G401 (cell line): Measurements from ENCODE around the gene SCFD2. TPM values are rescaled to one million over a fixed set of nuclear protein-coding genes. Genes with fewer than 3 reads are reported as not detected.
A peak's percentile ranks its signal among the peaks of the same experiment; 100 is the strongest.
"Not testable (repeated sequence)": the region's sequence is repeated elsewhere in the genome, so short reads cannot be mapped to it uniquely, and the experiment has no call there.

ENCODE experiments used
- DNase-seq: peaks from one replicate; pipeline ENCODE4 v3.0.0-alpha.2; 2015; ENCODE audit warnings: low spot score
- in situ Hi-C: cut with HindIII; loops from 2 replicates; pipeline ENCODE4 v1.10.0; 2016; ENCODE audit warnings: low sequenced_read_pairs, mixed read lengths
- total RNA-seq: library from RNA; depleted of rRNA; stranded (reverse); fragments of >200 nt; shearing (Covaris generic); gene quantifications from 2 replicates; pipeline ENCODE4 v1.2.3, GENCODE V29; 2014

SCFD2 gene
- total RNA-seq, 1 experiment from 2014 or later, result 16.9 TPM

DNA sequence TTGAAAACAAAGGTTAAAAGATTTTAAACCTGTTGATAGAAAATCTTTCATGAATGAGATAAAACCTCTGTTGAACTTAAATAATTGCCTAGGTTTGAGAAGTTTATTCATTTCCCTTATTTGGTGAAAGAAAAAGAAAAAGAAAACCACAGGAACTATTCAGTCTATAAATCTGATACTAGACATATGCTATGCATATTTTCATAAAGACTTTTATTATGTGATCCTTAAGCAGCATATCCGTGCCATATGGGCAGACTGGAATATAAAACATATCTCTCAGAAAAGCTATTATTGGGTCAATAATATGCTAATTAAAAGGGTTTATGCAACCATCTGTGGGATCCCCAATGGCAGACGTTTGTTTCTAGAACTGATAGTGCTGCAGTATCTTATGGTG lies 325.0 kb downstream of the SCFD2 start:
- DNase-seq, result no peak
- in situ Hi-C loops, result no loop called here

DNA sequence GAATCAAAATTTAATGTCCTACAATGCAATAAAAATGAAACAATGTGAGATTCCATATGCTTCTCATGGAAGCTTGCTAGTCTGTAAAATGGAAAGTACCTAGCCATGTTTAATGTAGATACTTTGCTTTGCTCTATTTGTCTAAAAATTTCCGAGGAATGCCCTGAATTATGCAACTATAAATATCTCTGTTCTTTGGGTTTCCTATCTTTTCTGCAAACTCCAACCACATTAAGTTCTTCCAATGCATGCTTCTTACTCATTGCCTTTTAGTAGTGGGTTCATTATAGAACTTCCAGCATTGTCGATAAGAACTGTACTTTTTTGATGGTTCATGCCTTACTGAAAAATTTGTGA lies 325.4 kb downstream of the SCFD2 start:
- in situ Hi-C loops, result no loop called here
- no peak for DNase-seq

- no peak for DNase-seq
- in situ Hi-C loops, result no loop called here
Measured at GRCh38 chr4:53039741-53040458, 326.0 kb downstream of the SCFD2 start.

- no peak for DNase-seq
- in situ Hi-C loops, result no loop called here
Measured at GRCh38 chr4:53037892-53038291, 328.0 kb downstream of the SCFD2 start.

DNA sequence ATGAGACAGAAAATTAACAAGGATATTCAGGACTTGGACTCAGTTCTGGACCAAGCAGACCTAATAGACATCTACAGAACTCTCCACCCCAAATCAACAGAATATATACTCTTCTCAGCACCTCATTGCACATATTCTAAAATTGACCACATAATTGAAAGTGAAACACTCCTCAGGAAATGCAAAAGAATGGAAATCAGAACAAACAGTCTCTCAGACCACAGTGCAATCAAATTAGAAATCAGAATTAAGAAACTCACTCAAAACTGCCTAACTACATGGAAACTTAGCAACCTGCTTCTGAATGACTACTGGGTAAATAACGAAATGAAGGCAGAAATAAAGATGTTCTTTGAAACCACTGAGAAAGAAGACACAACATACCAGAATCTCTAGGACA lies 333.0 kb downstream of the SCFD2 start:
- DNase-seq, in situ Hi-C loops: not testable (repeated sequence)

DNA sequence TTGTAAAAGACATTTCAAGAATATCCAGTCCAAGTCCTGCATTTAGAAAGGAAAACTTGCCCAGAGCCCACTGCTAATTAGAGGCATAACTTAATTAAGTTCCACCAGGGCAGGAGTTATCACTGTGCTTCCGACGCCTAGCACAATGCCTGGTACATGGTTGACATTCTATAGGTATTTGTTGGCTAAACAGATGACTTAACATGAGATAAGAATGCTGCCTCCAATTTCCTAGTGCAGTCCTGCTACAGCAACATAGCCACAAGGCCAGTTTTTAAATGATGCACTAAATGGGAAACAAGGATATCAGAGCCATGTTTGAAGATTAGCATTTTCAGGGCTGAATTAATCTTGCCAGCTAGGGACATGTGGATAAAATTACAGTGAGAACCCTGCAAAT lies 339.6 kb downstream of the SCFD2 start:
- in situ Hi-C loops, result no loop called here
- DNase-seq, result no peak

GRCh38 chr4:53023677-53024299 lies 342.1 kb downstream of the SCFD2 start:
- no peak for DNase-seq
- in situ Hi-C loops, result loop anchor here (25.0 kb wide), 1 partner anchor 889 kb away; no protein-coding TSS in a partner anchor

DNA sequence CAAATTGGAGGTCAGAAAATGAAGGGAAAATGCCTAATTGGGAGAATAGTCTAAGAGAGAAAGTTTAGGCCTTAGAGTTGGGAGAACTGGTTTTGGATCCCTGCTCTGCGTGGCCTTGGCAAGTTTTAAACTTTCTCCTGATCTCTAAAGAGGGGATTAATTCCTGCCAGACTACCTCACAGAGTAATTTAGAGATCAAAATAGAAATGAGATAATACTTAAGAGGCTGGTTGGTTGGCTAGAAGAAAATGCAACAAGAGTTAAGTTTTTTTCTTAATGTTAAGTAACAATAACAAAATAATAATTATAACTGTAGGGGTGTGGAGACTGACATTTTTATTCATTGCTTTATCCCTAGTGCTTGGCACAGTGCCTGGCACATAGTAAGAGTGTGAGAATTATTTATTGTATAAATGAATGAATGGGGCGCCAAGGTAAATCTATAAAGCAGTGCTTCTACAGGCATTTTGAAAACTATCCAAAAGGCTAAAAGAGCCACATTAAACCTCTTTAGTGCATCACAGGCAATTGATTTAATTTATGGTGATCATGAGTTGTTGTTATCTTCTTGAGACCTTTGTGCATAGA lies 343.3 kb downstream of the SCFD2 start:
- no peak for DNase-seq
- in situ Hi-C loops, result loop anchor here (25.0 kb wide), 1 partner anchor 890 kb away; no protein-coding TSS in a partner anchor

- in situ Hi-C loops, result loop anchor here (25.0 kb wide), 1 partner anchor 890 kb away; no protein-coding TSS in a partner anchor
- DNase-seq, result peak; percentile 85
Measured at GRCh38 chr4:53021754-53022512, 343.9 kb downstream of the SCFD2 start.

DNA sequence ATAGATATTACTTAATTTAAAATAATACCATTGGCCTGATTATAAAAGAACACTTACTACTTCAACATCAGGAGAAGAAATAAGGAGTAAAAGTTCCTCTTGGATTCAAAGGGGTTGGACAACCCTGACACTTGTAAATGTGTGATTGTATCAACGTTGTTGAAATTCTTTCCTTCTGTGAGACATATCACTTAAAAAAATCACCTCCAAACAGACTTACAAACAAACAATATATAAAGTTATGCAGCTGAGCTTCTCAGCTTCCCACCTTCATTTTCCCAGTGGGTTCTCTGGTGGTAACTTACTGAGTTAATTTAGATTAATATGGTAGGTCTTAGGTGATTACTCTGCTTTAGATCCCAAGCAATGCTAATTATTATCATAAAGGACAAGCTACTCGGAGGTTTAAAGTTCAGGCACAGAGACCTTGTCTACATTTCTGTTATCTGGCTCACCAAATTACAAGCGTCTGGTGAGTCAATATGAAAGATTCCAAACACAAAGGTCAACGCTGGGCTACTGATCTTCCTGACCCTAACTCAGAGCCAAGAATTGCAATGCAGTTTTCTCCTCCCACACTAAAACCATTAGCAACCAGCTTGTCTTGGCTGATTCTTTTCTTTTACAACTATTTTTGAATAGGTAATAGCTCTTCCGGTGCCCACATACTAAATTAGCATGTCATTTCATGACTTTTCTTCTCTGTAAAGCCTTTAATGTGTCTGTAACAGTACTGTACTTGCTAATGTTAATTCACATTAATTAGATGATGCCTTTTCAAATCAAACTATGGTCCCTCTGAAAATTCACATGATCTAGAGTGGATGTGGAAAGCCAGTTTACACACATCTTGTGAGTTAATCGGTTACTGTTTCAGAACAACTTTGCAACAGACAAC lies 346.1 kb downstream of the SCFD2 start:
- in situ Hi-C loops, result loop anchor here (25.0 kb wide), 1 partner anchor 893 kb away; no protein-coding TSS in a partner anchor
- no peak for DNase-seq

GRCh38 chr4:53018471-53018870 lies 347.4 kb downstream of the SCFD2 start:
- DNase-seq, result no peak
- in situ Hi-C loops, result loop anchor here (25.0 kb wide), 1 partner anchor 894 kb away; no protein-coding TSS in a partner anchor

- DNase-seq, result no peak
- in situ Hi-C loops, result loop anchor here (25.0 kb wide), 1 partner anchor 896 kb away; no protein-coding TSS in a partner anchor
Measured at GRCh38 chr4:53016099-53016820, 349.6 kb downstream of the SCFD2 start.

- in situ Hi-C loops, result loop anchor here (25.0 kb wide), 1 partner anchor 897 kb away; no protein-coding TSS in a partner anchor
- DNase-seq, result peak; percentile 27
Measured at GRCh38 chr4:53015681-53016080, 350.2 kb downstream of the SCFD2 start.

- in situ Hi-C loops, result loop anchor here (25.0 kb wide), 1 partner anchor 897 kb away; no protein-coding TSS in a partner anchor
- DNase-seq, result no peak
Measured at GRCh38 chr4:53014881-53015280, 351.0 kb downstream of the SCFD2 start.

- DNase-seq, result no peak
- in situ Hi-C loops, result loop anchor here (25.0 kb wide), 1 partner anchor 898 kb away; no protein-coding TSS in a partner anchor
Measured at GRCh38 chr4:53013873-53014775, 351.7 kb downstream of the SCFD2 start.

GRCh38 chr4:53012738-53013137 lies 353.1 kb downstream of the SCFD2 start:
- in situ Hi-C loops, result loop anchor here (25.0 kb wide), 1 partner anchor 900 kb away; no protein-coding TSS in a partner anchor
- no peak for DNase-seq
